ENCODE measurements around the gene TMEM271.

The TMEM271 gene, protein sequence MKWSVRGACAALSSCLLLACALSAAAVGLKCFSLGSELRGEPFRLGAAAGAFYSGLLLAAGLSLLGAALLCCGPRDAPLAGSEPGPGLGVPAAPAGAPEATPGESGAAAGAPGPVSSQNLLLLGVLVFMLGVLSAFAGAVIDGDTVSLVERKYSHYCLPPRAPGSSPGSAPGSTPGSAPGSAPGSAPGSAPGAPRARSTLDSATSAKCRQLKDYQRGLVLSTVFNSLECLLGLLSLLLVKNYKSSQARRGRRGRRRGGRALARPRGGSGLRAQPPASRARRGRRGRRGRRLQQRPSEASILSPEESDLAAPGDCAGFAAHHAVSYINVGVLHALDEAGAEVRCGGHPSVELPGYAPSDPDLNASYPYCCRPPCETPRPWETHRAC

DNA sequence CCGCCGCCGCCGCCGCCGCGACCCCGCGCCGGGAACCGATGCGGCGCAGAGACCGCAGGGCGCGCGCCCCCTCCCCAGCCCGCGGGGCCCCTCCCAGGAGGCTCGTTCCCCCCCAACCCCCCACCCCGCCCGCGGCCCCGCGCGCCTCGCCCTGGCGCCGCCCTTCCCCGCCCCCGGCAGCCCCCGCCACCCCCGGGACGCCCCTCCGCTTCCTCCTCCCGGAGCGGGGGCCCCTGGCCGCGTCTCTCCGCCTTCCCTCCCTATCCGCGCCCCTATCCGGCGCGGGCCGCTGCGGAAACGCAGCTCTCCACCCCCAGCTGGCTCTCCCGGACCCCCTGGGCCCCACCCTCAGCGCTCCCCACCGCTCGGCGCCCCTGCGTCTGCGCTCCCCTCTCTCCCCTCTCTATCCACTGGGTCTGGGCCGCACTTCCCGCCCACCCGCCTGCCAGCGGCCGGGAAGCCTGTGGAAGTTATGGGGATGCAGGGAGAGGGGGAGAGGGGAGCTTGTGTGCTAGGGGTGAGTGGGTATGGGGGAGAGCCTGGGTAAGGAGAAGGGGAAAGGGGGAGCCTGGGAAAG lies at the start of gene TMEM271:
Gene TMEM271, minus strand, starts transcription at position 51 of the 577 bp plus-strand sequence. CDS start 233 bp downstream, outside the sequence.
- H3K4me3 ChIP-seq (ENCODE audit: low read length) = no peak within 1 kb of the TSS
- TF ChIP-seq ZNF274 (IDR thresholded peaks at IDR 0.05; ENCODE audit: low read depth, low read length) = no peak

DNA sequence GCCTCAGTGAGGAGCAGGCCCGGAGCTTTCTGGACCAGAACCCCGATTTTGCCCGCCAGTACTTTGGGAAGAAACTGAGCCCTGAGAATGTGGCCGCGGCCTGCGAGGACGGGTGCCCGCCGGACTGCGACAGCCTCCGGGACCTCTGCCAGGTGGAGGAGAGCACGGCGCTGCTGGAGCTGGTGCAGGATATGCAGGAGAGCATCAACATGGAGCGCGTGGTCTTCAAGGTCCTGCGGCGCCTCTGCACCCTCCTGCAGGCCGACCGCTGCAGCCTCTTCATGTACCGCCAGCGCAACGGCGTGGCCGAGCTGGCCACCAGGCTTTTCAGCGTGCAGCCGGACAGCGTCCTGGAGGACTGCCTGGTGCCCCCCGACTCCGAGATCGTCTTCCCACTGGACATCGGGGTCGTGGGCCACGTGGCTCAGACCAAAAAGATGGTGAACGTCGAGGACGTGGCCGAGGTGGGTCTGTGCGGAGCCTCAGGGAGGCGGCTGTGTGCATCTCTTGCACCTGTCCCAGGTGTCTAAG lies 49.6 kb upstream of the TMEM271 start:
- TF ChIP-seq ZNF274 (IDR thresholded peaks at IDR 0.05; ENCODE audit: low read depth, low read length) = no peak
- H3K4me3 ChIP-seq (ENCODE audit: low read length) = no peak overlapping the region

DNA sequence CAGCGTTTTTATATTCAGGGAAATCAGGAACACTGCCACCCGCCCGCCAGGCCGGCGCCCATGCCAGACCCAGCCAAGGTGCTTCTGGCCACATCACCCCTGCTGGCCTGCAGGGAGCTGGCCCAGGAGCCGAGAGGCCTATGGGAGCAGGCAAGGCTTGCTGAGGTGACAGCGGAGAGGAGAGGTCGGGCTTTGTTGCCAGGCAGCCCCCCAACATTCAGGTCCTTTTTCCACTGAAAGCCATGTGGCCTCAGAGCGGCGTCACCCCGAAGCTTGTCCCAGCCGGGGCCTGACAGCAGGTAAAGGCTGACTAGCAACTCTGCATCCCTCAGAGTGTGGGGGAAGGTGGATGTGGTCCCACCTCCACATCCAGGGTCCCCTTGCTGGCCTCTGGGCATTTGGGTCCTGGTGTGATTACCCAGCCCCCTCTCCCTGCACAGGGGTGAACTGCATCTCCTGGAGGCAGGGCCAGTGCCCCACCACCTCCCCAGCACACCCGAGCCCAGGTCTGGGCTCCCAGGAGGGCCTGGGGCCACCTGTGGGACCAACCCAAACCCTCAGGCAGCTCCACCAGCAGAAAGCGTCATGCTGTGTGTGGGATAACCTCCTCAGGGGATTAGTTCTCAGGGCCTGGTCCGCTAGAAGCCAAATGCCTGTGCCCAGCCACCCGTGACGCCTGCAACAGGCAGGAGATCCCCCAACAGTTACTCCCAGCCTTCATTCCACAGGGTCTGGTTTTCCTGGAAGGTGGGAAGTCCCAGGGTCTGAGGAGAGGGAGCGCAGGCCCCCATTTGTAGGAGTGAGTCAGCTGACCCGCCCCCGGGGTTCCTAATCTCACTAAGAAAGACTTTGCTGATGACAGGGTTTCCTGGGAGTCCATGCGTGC lies 48.9 kb upstream of the TMEM271 start, which contains the start of gene PDE6B:
Gene PDE6B, plus strand, starts transcription at position 869 of the 886 bp plus-strand sequence. CDS start 54 bp downstream, outside the sequence.
- no peak for TF ChIP-seq ZNF274 (IDR thresholded peaks at IDR 0.05; ENCODE audit: low read depth, low read length)
- no peak within 1 kb of the TSS for H3K4me3 ChIP-seq (ENCODE audit: low read length)

DNA sequence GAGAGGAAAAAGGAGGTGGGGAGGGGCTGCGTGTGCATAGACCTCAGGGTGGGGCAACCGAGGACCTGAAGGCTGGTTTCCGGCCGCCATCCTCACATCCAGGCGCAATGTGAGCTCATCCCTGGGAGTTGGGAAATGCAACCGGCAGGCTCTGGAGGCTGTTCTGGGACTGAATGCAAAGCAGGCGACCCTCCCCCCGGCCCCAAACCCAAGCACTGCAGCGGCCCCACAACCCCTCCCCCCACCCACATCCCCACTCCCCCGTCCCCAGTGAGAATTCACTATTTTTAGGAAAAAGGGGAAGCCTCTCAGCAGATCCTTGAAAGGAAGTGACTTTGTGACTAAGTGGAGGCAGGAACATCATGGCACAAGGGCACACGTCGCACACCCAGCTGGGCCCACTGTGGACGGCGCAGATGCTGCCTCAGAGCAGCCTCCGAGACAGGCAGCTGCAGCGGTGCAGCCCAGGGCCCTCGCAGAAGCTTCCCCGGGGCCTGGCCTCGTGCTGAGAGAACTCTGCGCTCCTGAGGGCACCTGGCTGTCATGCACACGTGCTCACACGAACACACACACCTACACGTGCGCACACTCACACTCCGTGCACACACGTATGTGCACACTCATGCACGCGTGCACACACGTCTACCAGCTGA lies 47.9 kb upstream of the TMEM271 start:
- H3K4me3 ChIP-seq (ENCODE audit: low read length) = no peak overlapping the region
- no peak for TF ChIP-seq ZNF274 (IDR thresholded peaks at IDR 0.05; ENCODE audit: low read depth, low read length)

DNA sequence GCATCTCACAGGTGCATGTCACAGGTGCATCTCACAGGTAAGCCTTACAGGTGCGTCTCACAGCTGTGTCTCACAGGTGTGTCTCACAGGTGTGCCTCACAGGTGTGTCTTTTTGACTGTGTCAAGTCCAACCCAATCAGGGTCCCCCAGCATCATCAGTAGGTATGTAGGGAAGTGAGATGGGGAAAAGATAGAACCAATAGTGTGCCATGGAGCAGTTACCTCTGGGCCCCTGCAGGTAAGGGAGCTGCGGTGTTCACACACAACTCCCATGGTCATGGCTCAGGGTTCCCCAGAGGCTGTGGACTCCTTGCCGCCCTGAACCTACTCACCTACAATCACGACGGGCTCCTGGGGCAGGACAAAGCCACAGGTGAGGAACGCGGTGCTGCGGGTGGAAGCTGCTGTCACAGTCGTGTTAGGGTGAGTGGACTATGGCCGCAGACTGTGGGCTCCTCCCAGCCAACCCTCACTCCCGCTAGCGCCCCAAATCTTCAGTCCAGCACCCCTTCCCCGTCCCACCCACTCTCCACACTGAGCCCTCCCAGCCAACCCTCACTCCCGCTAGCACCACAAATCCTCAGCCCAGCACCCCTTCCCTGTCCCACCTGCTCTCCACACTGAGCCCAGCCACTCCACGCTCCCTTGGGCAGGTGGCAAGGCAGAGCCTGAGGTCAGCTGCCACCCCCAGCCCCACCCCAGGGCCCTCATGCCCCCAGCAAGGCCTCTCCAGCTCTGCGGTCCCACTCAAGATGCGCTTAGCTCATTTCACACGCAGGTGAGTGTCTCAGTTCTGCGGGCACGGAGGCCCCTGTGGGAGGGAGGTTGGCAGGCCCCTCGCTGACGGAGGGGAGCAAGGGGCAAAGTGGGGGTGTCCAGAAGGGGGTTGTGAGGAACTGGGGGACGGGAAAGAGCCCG lies 47.2 kb upstream of the TMEM271 start:
- TF ChIP-seq ZNF274 (IDR thresholded peaks at IDR 0.05; ENCODE audit: low read depth, low read length) = no peak
- H3K4me3 ChIP-seq (ENCODE audit: low read length) = no peak overlapping the region

DNA sequence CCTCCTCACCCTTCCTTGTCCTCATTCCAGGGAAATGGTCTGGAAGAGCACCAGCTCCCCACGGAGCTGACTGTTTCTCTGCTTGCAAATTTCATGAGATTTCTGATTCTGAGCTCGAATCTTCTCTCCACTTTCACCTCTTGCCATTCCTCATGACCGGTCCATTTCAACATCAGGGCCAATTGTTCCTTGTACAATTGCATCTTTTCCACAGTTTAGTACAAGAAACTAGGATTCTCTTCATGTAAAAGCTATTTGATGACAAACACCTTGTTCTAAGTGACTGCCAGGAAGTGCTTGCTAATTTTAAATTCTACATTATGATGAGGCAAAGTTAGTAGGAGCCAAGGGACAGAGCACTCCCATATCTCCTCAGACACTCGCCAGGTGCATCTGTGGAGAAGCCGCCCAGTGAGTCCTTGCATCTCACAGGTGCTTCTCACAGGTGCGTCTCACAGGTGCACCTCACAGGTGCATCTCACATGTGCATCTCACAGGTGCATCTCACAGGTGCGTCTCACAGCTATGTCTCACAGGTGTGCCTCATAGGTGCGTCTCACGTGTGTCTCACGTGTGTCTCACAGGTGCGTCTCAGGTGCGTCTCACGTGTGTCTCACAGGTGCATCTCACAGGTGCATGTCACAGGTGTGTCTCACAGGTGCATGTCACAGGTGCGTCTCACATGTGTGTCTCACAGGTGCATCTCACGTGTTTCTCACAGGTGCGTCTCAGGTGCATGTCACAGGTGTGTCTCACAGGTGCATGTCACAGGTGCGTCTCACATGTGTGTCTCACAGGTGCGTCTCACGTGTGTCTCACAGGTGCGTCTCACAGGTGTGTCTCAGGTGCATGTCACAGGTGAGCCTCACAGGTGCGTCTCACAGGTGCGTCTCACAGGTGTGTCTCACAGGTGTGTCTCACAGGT lies 46.2 kb upstream of the TMEM271 start:
- no peak for TF ChIP-seq ZNF274 (IDR thresholded peaks at IDR 0.05; ENCODE audit: low read depth, low read length)
- no peak overlapping the region for H3K4me3 ChIP-seq (ENCODE audit: low read length)

DNA sequence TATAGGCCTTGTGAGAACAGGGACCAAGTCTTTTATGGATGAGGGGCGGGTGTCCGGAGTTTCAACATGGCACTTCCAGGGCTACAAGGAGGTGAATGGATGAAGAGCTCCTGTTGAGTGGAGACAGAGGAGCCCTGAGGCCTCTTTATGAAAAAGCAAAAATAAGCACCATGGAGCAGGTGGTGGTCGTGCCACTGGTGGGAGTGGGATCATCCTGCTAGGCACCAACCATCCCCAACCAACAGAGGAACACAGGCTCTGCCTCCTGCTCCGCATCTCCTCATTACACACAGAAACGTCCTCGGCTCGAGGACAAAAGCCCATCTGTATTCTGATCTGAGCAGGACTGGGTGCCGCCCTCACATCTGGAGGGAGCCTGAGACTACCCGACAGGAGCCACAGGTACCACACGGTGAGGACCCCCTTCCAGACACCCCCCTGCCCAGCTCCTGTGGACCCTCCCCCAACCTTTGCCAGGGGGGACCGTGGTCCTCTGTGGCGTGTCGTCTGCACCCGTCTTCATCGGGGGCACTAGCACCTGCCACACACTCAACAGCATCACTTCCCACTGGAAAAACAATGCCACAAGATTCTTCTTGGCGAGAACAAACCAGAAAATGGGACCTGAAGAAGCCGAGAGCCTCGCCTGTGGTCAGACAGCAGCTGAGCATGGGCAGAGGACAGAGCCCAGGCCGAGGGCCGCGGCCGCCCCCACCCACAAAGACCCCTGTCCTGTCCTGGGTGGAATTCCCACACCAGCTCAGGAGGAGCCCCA lies 45.4 kb upstream of the TMEM271 start:
- H3K4me3 ChIP-seq (ENCODE audit: low read length) = no peak overlapping the region
- TF ChIP-seq ZNF274 (IDR thresholded peaks at IDR 0.05; ENCODE audit: low read depth, low read length) = no peak

DNA sequence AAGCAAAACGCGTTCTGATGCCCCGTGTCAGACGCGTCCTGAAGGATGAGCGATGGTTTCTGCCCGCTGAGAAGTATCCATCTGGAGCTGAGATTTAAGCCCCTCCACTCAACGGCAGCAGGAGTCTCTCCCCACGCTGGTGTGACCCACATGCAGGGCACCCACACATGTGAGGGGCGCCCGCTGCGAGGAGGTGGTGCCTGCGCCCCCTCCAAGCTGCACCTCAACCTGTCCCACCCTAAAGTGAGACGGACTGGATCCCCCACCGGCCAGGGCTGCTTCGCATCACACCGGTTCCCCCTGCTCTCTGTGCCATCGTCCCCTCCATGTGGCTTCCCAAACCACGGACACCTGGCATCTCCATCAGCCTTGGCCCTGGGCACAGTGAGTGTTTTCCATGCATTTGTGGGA lies 44.8 kb upstream of the TMEM271 start:
- TF ChIP-seq ZNF274 (IDR thresholded peaks at IDR 0.05; ENCODE audit: low read depth, low read length) = no peak
- no peak overlapping the region for H3K4me3 ChIP-seq (ENCODE audit: low read length)

DNA sequence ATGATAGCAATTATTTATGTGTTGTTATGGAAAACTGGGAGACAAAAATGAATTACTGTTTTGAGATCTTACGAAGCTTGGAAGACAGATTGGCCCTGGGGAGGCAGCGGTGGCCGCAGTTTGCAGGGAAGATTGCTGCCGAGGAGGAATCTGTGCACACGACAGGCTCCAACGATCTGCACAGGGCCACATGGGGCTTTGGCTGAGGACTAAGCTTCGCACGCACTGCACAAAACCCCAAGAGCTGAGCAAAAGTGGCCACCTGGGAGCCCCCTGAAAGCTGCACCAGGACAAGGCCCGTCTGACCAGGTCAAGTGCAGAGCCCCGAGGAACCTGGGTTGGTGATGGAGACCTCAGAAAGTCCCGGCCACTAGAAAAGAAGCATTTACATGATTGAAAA lies 44.1 kb upstream of the TMEM271 start:
- no peak for TF ChIP-seq ZNF274 (IDR thresholded peaks at IDR 0.05; ENCODE audit: low read depth, low read length)
- H3K4me3 ChIP-seq (ENCODE audit: low read length) = no peak overlapping the region

DNA sequence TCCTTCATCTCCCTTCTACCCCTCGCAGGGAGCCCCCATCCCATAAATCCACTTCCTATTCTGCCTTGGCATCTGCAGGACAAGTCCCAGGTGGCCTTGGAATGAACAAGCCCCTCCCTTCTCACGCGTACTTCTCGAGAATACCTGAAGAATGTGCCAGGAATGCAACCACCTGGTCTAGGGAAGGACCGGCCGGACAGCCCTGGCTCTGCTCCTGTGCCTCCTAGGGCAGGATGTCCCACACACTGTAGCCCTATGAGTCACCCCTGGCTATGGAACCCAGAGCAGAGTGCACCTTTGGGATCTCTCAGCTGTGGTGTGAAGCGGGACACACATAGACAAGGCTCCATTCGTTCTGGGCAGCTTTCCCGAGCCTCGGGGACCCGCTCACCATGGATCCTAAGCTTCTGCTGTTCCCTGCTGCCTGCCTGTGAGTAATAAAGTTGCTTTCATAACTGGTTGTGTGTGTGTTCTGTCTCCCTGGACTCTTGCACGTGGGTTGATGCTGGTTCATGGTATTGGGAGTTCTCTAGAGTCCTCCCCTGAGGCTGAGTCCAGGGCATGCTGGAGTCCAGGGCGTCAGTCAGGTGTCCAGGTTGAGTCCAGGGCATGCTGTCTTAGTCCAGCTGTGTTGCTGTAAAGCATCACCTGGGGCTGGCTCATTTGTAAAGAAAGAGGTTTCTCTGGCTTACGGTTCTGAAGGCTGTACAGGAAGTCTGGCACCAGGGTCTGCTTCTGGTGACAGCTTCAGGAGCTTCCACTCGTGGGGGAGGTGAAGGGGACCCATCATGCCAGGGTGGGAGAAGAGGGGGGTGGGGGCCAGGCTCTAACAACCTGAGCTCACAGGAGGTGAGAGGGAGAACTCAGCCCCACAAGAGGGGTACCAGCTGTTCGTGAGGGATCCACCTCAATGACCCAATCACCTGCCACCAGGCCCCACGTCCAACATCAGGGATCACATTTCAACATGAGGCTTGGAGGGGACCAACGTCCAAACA lies 41.8 kb upstream of the TMEM271 start:
- H3K4me3 ChIP-seq (ENCODE audit: low read length) = no peak overlapping the region
- no peak for TF ChIP-seq ZNF274 (IDR thresholded peaks at IDR 0.05; ENCODE audit: low read depth, low read length)

Data from GM08714 (cell line).